Measurements from ENCODE around the gene FRY.

Gene FRY

DNA sequence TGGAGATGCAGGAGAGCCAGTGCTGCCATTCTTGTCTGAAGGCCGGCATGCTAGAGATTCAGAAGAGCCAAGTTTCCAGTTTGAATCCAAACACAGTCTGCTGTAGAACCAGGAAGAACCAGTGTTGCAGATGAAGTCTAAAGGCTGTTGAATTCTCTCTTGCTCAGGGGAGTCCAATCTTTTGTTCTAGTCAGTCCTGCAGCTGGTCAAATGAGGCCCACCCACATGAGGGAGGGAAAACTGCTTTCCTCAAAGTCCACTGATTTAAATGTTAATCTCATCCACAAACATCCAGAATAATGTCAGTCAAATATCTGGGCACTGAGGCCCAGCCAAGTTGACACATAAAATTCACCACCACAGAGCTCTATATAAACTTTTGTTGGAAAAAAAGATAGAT is 136.6 kb downstream of the FRY start:
- TF ChIP-seq, protein P1, sequence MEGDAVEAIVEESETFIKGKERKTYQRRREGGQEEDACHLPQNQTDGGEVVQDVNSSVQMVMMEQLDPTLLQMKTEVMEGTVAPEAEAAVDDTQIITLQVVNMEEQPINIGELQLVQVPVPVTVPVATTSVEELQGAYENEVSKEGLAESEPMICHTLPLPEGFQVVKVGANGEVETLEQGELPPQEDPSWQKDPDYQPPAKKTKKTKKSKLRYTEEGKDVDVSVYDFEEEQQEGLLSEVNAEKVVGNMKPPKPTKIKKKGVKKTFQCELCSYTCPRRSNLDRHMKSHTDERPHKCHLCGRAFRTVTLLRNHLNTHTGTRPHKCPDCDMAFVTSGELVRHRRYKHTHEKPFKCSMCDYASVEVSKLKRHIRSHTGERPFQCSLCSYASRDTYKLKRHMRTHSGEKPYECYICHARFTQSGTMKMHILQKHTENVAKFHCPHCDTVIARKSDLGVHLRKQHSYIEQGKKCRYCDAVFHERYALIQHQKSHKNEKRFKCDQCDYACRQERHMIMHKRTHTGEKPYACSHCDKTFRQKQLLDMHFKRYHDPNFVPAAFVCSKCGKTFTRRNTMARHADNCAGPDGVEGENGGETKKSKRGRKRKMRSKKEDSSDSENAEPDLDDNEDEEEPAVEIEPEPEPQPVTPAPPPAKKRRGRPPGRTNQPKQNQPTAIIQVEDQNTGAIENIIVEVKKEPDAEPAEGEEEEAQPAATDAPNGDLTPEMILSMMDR (IDR thresholded peaks at IDR 0.05; ENCODE audit: control insufficient read depth, extremely low read depth, insufficient read depth) = no peak
- no peak for DNase-seq (ENCODE audit: low read depth)
- no peak overlapping the region for H3K4me3 ChIP-seq (ENCODE audit: low read depth, low read length)

DNA sequence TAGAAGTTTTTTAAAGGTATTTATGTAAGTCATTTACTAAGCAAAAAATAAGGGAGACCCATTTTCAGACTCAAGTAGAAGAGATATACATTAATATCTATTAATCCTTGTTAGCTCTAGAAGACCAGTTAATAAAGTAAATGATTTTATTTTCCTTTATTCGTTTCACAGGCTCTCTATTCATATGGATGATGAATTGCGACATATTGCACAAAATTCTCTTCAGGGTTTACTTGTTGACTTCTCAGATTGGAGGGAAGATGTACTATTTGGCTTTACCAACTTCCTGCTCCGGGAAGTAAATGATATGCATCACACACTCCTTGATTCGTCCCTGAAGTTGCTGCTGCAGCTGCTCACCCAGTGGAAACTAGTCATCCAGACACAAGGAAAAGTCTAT is 139.3 kb downstream of the FRY start:
- no peak for DNase-seq (ENCODE audit: low read depth)
- TF ChIP-seq, protein P1 (IDR thresholded peaks at IDR 0.05; ENCODE audit: control insufficient read depth, extremely low read depth, insufficient read depth) = no peak
- no peak overlapping the region for H3K4me3 ChIP-seq (ENCODE audit: low read depth, low read length)

DNA sequence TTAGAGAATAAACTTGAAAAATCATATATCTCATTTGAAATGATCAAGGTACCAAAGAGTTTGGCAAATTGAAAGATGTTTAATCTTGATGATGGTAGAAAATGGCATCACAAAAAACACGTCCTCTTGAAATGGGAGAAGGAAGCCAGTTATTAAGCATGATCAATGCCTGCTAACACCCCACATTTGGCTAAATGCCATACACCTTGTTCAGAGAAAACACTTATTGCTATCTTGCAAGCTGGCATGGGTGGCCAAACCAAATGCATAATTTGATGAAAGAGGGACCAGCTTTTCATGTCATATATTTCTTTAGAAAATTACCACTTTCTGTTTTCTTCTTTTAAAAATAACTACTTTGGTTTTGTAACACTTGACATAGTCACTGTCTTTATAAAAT is 142.3 kb downstream of the FRY start:
- no peak for DNase-seq (ENCODE audit: low read depth)
- no peak overlapping the region for H3K4me3 ChIP-seq (ENCODE audit: low read depth, low read length)
- TF ChIP-seq, protein P1 (IDR thresholded peaks at IDR 0.05; ENCODE audit: control insufficient read depth, extremely low read depth, insufficient read depth) = no peak

DNA sequence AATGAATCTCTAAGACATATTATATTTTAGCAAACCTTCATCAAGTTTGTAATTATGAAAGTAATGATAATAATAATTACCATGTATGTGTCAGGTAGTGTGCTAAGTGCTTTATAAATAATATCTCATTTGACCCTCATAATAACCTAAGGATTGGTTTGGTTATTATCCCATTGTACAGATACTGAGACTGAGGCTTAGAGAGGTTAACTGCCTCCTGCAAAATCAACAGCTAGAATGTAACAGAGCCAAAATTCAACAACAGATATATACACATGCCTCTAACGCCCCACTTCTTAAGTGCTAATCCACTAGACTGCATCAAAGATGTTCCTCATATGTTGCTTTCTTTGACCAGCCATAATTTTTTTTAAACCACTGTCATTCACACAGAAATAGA is 142.8 kb downstream of the FRY start:
- TF ChIP-seq, protein P1 (IDR thresholded peaks at IDR 0.05; ENCODE audit: control insufficient read depth, extremely low read depth, insufficient read depth) = no peak
- no peak overlapping the region for H3K4me3 ChIP-seq (ENCODE audit: low read depth, low read length)
- no peak for DNase-seq (ENCODE audit: low read depth)

DNA sequence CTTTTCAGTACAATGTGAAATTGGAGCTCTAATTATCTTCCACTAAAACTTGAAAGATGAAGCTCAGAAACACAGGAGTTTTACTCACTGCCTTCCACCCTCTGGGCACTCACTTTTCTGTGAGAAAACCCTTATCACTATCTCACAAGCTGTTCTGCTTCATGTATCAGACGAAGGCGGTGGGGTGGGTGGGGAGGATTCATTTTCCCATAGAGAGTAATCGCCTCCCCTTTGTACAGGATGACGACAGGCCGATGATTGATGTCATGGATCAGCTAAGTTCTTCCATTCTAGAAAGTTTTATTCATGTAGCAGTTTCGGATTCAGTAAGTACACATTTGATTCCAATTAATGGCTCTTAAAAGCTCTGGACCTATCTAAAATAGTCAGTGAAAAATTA is 143.7 kb downstream of the FRY start:
- TF ChIP-seq, protein P1 (IDR thresholded peaks at IDR 0.05; ENCODE audit: control insufficient read depth, extremely low read depth, insufficient read depth) = no peak
- DNase-seq (ENCODE audit: low read depth) = no peak
- no peak overlapping the region for H3K4me3 ChIP-seq (ENCODE audit: low read depth, low read length)

DNA sequence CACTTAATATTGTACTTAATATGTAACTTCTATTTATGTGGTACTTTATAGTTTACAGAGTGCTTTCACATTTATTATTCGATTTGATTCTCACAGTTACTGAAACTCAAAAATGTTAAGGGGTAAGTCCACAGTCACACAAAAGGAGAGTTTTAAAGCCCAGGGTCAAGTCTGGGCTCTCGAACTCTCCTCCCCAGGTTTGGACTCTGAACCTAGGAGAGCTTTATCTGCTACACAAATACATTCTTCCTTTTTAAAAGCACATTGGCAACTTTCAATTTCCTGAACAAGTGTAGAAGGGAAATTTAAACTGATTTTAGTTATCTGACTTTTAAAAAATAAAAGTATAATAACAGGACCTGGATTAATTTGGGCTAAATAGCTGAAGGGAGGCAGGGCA is 144.4 kb downstream of the FRY start:
- H3K4me3 ChIP-seq (ENCODE audit: low read depth, low read length) = no peak overlapping the region
- DNase-seq (ENCODE audit: low read depth) = no peak
- TF ChIP-seq, protein P1 (IDR thresholded peaks at IDR 0.05; ENCODE audit: control insufficient read depth, extremely low read depth, insufficient read depth) = no peak

DNA sequence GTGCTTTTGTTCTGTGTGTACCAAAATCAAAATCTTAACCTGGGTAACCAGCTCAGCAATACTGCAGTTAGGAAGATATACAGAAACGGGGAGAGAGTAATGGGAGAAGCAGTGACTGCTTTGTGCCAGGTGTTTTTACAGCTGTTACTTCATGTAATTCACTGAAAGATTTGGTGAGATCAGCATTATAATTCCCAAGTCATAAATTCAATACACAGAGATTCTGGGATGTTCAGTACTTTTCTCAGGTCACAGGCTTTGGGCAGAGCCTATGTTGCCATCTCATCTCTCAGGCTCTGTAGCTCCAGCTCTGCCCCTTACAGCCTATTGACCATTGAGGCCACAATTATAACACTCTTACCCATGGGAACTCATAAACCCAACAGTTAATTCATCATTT is 145.1 kb downstream of the FRY start:
- DNase-seq (ENCODE audit: low read depth) = no peak
- no peak overlapping the region for H3K4me3 ChIP-seq (ENCODE audit: low read depth, low read length)
- TF ChIP-seq, protein P1 (IDR thresholded peaks at IDR 0.05; ENCODE audit: control insufficient read depth, extremely low read depth, insufficient read depth) = no peak

All from LNCaP clone FGC (cell line).